CD4-positive, alpha-beta T cell (primary cell): ENCODE results near the gene SUMO2. TPM values are rescaled to one million over a fixed set of nuclear protein-coding genes. Genes with fewer than 3 reads are reported as not detected.

Experiments
- ATAC-seq: fragments of 200-7000 bp; cut with Tn5 transposase; one replicate; pipeline ENCODE4 v1.10.0; 2022; ENCODE audit warnings: mild to moderate bottlenecking; ENCODE audit not compliant: poor library complexity
- CTCF ChIA-PET: fragments of 350-600 bp; sonication (Branson Sonifier 250); formaldehyde crosslinking; loops from one replicate; lab custom pipeline; 2021; ENCODE audit warnings: antibody characterized with exemption, inconsistent platforms; lab: Charles Lee
- POLR2A ChIA-PET: fragments of 350-600 bp; sonication (Branson Sonifier 250); formaldehyde crosslinking; loops from one replicate; lab custom pipeline; 2021; ENCODE audit warnings: antibody characterized with exemption, inconsistent platforms; lab: Charles Lee
- DNase-seq, 14 experiments: peaks; one replicate each; pipeline ENCODE4 v3.0.0-alpha.2; 2013 to 2020; ENCODE audit warnings: mixed read lengths in 2 of 14
- H3K27ac ChIP-seq, 2 donors: one replicate each; pipeline versions ENCODE4 v1.5.1 to v1.7.0; 2013; ENCODE audit warnings: low read length in 2 of 2, low read depth in 1 of 2, mild to moderate bottlenecking in 1 of 2
- H3K27me3 ChIP-seq, 2 experiments: 1 replicate in 1 of 2; 2 replicates in 1 of 2; pipeline versions ENCODE4 v1.6.1 to v1.7.0; 2013; ENCODE audit warnings: low read length in 2 of 2, control low read depth in 1 of 2, mild to moderate bottlenecking in 1 of 2, moderate library complexity in 1 of 2; ENCODE audit not compliant: insufficient read depth in 2 of 2, control insufficient read depth in 1 of 2
- H3K36me3 ChIP-seq: one replicate; pipeline ENCODE4 v1.6.1; 2013; ENCODE audit warnings: low read length, control low read depth; ENCODE audit not compliant: insufficient read depth
- H3K4me1 ChIP-seq: one replicate; pipeline ENCODE4 v1.6.1; 2013; ENCODE audit warnings: low read length, control low read depth; ENCODE audit not compliant: insufficient read depth
- H3K4me3 ChIP-seq: one replicate; pipeline ENCODE4 v1.5.1; 2013; ENCODE audit warnings: mild to moderate bottlenecking, low read length, moderate library complexity
- H3K9me3 ChIP-seq, 2 experiments: 1 replicate in 1 of 2; 2 replicates in 1 of 2; pipeline versions ENCODE4 v1.6.1 to v1.7.0; 2013; ENCODE audit warnings: low read length in 2 of 2, mild to moderate bottlenecking in 2 of 2, control low read depth in 1 of 2, moderate library complexity in 1 of 2; ENCODE audit not compliant: control insufficient read depth in 1 of 2, insufficient read depth in 1 of 2
- H3K27ac Mint-ChIP-seq: one replicate; pipeline ENCODE4 v1.8.0; 2020; ENCODE audit warnings: mixed read lengths
- H3K27me3 Mint-ChIP-seq: one replicate; pipeline ENCODE4 v1.8.0; 2021; ENCODE audit warnings: mixed read lengths
- H3K36me3 Mint-ChIP-seq: one replicate; pipeline ENCODE4 v1.8.0; 2021; ENCODE audit warnings: low read depth, mixed read lengths
- H3K4me1 Mint-ChIP-seq: one replicate; pipeline ENCODE4 v1.8.0; 2021; ENCODE audit warnings: low read depth, mixed read lengths
- H3K4me3 Mint-ChIP-seq: one replicate; pipeline ENCODE4 v1.8.0; 2020; ENCODE audit warnings: mild to moderate bottlenecking, mixed read lengths
- H3K9me3 Mint-ChIP-seq: one replicate; pipeline ENCODE4 v1.8.0; 2020; ENCODE audit warnings: mixed read lengths
- CTCF ChIP-seq: fragments of 200-600 bp; IDR thresholded peaks from one replicate; pipeline ENCODE4 v1.8.0; 2022; ENCODE audit warnings: antibody characterized with exemption, mild to moderate bottlenecking
- intact Hi-C, 2 experiments: fragments of 100-400 bp; cut with DNase I in 1 of 2; cut with micrococcal nuclease in 1 of 2; formaldehyde crosslinking; loops; one replicate each; pipeline versions ENCODE4 v1.15.1 to v1.9.0; 2023 to 2025; cut with DNase I, micrococcal nuclease
- total RNA-seq, 174 experiments: library from RNA in 2 of 174; stranded (reverse) in 2 of 174; gene quantifications; one replicate each; pipeline ENCODE4 v1.2.3 and lab custom pipeline; 2021 to 2026

The SUMO2 gene
- total RNA-seq, 2 experiments from 2014 or later = 207 to 228 TPM

GRCh38 chr17:75125984-75126383 is 56.8 kb downstream of the SUMO2 start:
- DNase-seq (no peak), ATAC-seq (no peak)
- intact Hi-C loops = no loop called here
- H3K4me1 Mint-ChIP-seq = peaks cover 33% of the 10 kb centered on the region
- no peaks in the 10 kb centered on the region for H3K9me3 Mint-ChIP-seq
- no peak overlapping the region for H3K4me3 Mint-ChIP-seq
- Histone ChIP-seq H3K9me3 (no peaks in the 10 kb centered on the region), H3K4me3 (no peak overlapping the region), H3K36me3 (peaks cover 18% of the 10 kb centered on the region), H3K4me1 (peaks cover 41% of the 10 kb centered on the region), H3K27me3 (no peaks in the 10 kb centered on the region), H3K27ac (no peak overlapping the region)
- POLR2A ChIA-PET = interaction anchor here (0.5 to 0.9 kb wide), 3 partner anchors 11 to 29 kb away, joined by 3 to 5 read pairs (median 3); partner anchors contain the start of gene JPT1
- H3K36me3 Mint-ChIP-seq = peaks cover 16% of the 10 kb centered on the region
- H3K27me3 Mint-ChIP-seq = no peaks in the 10 kb centered on the region
- peak overlapping the region; percentile 36 for H3K27ac Mint-ChIP-seq
- CTCF ChIA-PET = interaction anchor here (2.1 to 3.8 kb wide), 2 partner anchors 12 to 76 kb away, joined by 7 to 25 read pairs; no protein-coding TSS in a partner anchor
- TF ChIP-seq CTCF = no peak

GRCh38 chr17:75124819-75125162 is 58.0 kb downstream of the SUMO2 start:
- H3K4me3 Mint-ChIP-seq = no peak overlapping the region
- ChIA-PET CTCF (interaction anchor here (1.4 to 3.8 kb wide), 4 partner anchors 10 to 77 kb away, joined by 3 to 25 read pairs (median 6); partner anchors contain the start of gene ARMC7), POLR2A (interaction anchor here (0.9 to 1.4 kb wide), 3 partner anchors 10 to 90 kb away, joined by 3 to 10 read pairs (median 3); no protein-coding TSS in a partner anchor)
- Histone ChIP-seq H3K27me3 (no peaks in the 10 kb centered on the region), H3K9me3 (no peaks in the 10 kb centered on the region), H3K4me1 (peaks cover 29% of the 10 kb centered on the region), H3K27ac (no peak overlapping the region), H3K4me3 (no peak overlapping the region), H3K36me3 (peaks cover 16% of the 10 kb centered on the region)
- DNase-seq = no peak
- no peaks in the 10 kb centered on the region for H3K9me3 Mint-ChIP-seq
- peak overlapping the region; percentile 84 for H3K27ac Mint-ChIP-seq
- H3K27me3 Mint-ChIP-seq = no peaks in the 10 kb centered on the region
- peaks cover 14% of the 10 kb centered on the region for H3K36me3 Mint-ChIP-seq
- TF ChIP-seq CTCF = no peak
- intact Hi-C loops = no loop called here
- ATAC-seq = no peak
- peaks cover 29% of the 10 kb centered on the region for H3K4me1 Mint-ChIP-seq

- ChIA-PET CTCF (interaction anchor here (1.4 to 3.8 kb wide), 5 partner anchors 10 to 77 kb away, joined by 3 to 25 read pairs (median 7); partner anchors contain the start of gene ARMC7), POLR2A (interaction anchor here (0.6 to 1.5 kb wide), 8 partner anchors 10 to 237 kb away, joined by 3 to 10 read pairs (median 3); partner anchors contain the start of genes ARMC7 and SUMO2)
- Histone ChIP-seq H3K4me3 (no peak overlapping the region), H3K36me3 (peaks cover 10% of the 10 kb centered on the region), H3K9me3 (no peaks in the 10 kb centered on the region), H3K4me1 (peaks cover 29% of the 10 kb centered on the region), H3K27ac (peak overlapping the region in 1 of 2 donors; percentile 29), H3K27me3 (no peaks in the 10 kb centered on the region)
- peak; percentile 85 for ATAC-seq
- Mint-ChIP-seq H3K27ac (peak overlapping the region; percentile 84), H3K4me1 (peaks cover 29% of the 10 kb centered on the region), H3K36me3 (peaks cover 14% of the 10 kb centered on the region), H3K4me3 (peak overlapping the region; percentile 34), H3K9me3 (no peaks in the 10 kb centered on the region), H3K27me3 (no peaks in the 10 kb centered on the region)
- no peak for TF ChIP-seq CTCF
- intact Hi-C loops = no loop called here
- peak in 13 of 14 experiments; percentile 32 to 80 (median 59) for DNase-seq
Measured at GRCh38 chr17:75124041-75124818, 58.5 kb downstream of the SUMO2 start.
